ENCODE results near the gene LTBP1. TPM values are rescaled to one million over a fixed set of nuclear protein-coding genes. Genes with fewer than 3 reads are reported as not detected.

The LTBP1 gene
- total and polyA plus RNA-seq, 10 of the 15 experiments (the other 5 are each of a cell fraction or from before 2014, with no cell fraction given), result 0.01 to 0.28 (median 0.12) TPM; not detected in 2

GRCh38 chr2:33002863-33003262 is 56.1 kb downstream of the LTBP1 start:
- 54% methylated on average over 11 of the region's 11 CpGs for WGBS (ENCODE audit: insufficient coverage, insufficient replicate concordance, low lambda C conversion rate, missing lambda C conversion rate)
- Histone ChIP-seq H3K4me1 (ENCODE audit: control insufficient read depth, insufficient read depth, low read length) (no peaks in the 10 kb centered on the region), H3K4me2 (ENCODE audit: control insufficient read depth, insufficient read depth) (no peak overlapping the region), H3K27ac (ENCODE audit: control insufficient read depth, insufficient read depth) (no peak overlapping the region), H3K36me3 (ENCODE audit: control insufficient read depth in 2 of 2, insufficient read depth in 2 of 2, low read length in 1 of 2) (no peaks in the 10 kb centered on the region), H3K9me3 (replicated peaks; ENCODE audit: control insufficient read depth, insufficient read depth, low read length) (no peaks in the 10 kb centered on the region), H4K20me1 (ENCODE audit: control insufficient read depth, insufficient read depth) (no peaks in the 10 kb centered on the region), H3K79me2 (ENCODE audit: control insufficient read depth, insufficient read depth, low read length) (no peaks in the 10 kb centered on the region), H3K4me3 (no peak overlapping the region), H2AFZ (ENCODE audit: control insufficient read depth, low read depth, low read length) (no peak overlapping the region), H3K9ac (ENCODE audit: control insufficient read depth, insufficient read depth, low read length) (no peak overlapping the region), H3K27me3 (replicated peaks in 1 of 2; ENCODE audit: control insufficient read depth in 2 of 2, insufficient read depth in 2 of 2, low read length in 1 of 2) (no peaks in the 10 kb centered on the region)
- BruUV-seq (replicated peaks), result no TSS peak
- DNase-seq (ENCODE audit: low read depth, low spot score) (no peak), FAIRE-seq (no peak), ATAC-seq (no peak)
- ChIA-PET SMC1A (ENCODE audit: uncharacterized antibody, unreplicated experiment) (no interaction called here), CTCF (no interaction called here), POLR2A (no interaction called here), RAD21 (ENCODE audit: unreplicated experiment) (no interaction called here)
- in situ Hi-C loops (cut with MboI) (no loop called here), intact Hi-C loops (cut with micrococcal nuclease; ENCODE audit: unreplicated experiment) (no loop called here)
- TF ChIP-seq RELB (IDR thresholded peaks at IDR 0.05; ENCODE audit: low read depth), result no peak
- no peak for TF ChIP-seq ELK1 (IDR thresholded peaks at IDR 0.05; ENCODE audit: low read depth, low read length)
- TF ChIP-seq E2F8 (IDR thresholded peaks at IDR 0.05; ENCODE audit: low read depth, partially characterized antibody), result no peak
- TF ChIP-seq RELA (IDR thresholded peaks at IDR 0.05; ENCODE audit: borderline replicate concordance, partially characterized antibody), result no peak
- TF ChIP-seq BHLHE40 (IDR thresholded peaks at IDR 0.05; ENCODE audit: borderline replicate concordance in 1 of 2, low read depth in 2 of 2, low read length in 1 of 2), result no peak
- no peak for TF ChIP-seq RUNX3 (IDR thresholded peaks at IDR 0.05; ENCODE audit: low read length)
- no peak for TF ChIP-seq EED (IDR thresholded peaks at IDR 0.05; ENCODE audit: low read depth)
- no peak for TF ChIP-seq YBX1 (IDR thresholded peaks at IDR 0.05)
- TF ChIP-seq CREB1 (IDR thresholded peaks at IDR 0.05; ENCODE audit: low read depth), result no peak
- no peak for TF ChIP-seq HCFC1 (IDR thresholded peaks at IDR 0.05; ENCODE audit: low read length)
- no peak for TF ChIP-seq BCLAF1 (IDR thresholded peaks at IDR 0.05)
- TF ChIP-seq CHD2 (IDR thresholded peaks at IDR 0.05; ENCODE audit: borderline replicate concordance, low read depth, low read length), result no peak
- no peak for TF ChIP-seq RAD21 (IDR thresholded peaks at IDR 0.05; ENCODE audit: insufficient read depth, low read depth, low read length)
- no peak for TF ChIP-seq MXI1 (IDR thresholded peaks at IDR 0.05; ENCODE audit: low read depth, low read length)
- TF ChIP-seq CHD4 (IDR thresholded peaks at IDR 0.05), result no peak
- no peak for TF ChIP-seq TCF7 (IDR thresholded peaks at IDR 0.05; ENCODE audit: borderline replicate concordance)

Data from GM12878 (cell line).